ENCODE measurements around the gene DBR1.

DNA sequence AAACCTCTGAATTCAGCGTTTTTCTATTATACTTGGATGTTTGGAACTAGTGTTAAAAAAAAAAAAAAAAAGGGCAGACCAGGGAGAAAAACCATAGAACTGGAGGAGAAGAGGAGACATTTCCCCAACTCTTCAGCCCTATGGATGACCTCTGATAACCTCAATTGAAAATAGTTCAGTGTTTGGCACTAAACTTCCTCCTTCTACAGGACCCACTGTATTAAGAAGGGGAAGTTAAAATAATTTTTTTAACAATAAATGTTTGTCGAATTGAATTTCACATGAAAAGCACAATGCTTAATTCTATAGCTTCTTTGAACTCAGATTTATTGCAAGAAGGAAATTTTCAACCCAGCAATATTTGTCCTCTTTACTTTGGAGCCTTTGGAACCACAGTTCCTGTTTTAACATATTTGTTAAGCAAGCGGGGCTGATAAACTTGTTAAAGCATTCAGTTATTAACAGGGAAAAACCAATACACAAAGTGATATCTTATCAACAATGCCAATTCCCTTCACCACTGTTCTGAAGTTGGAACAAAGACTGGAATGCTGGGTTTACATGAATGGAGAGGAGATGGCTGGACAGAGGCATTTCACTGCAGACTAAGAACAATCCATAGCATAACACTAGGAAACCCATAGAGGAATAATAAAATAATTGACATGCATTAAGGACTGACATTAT is 39.4 kb downstream of the DBR1 start:
- TF ChIP-seq, protein P1, sequence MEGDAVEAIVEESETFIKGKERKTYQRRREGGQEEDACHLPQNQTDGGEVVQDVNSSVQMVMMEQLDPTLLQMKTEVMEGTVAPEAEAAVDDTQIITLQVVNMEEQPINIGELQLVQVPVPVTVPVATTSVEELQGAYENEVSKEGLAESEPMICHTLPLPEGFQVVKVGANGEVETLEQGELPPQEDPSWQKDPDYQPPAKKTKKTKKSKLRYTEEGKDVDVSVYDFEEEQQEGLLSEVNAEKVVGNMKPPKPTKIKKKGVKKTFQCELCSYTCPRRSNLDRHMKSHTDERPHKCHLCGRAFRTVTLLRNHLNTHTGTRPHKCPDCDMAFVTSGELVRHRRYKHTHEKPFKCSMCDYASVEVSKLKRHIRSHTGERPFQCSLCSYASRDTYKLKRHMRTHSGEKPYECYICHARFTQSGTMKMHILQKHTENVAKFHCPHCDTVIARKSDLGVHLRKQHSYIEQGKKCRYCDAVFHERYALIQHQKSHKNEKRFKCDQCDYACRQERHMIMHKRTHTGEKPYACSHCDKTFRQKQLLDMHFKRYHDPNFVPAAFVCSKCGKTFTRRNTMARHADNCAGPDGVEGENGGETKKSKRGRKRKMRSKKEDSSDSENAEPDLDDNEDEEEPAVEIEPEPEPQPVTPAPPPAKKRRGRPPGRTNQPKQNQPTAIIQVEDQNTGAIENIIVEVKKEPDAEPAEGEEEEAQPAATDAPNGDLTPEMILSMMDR (IDR thresholded peaks at IDR 0.05) = no peak
- TF ChIP-seq POLR2A (IDR thresholded peaks at IDR 0.05) = no peak
